GM12878 (cell line): Measurements from ENCODE around the gene RORC. TPM values are rescaled to one million over a fixed set of nuclear protein-coding genes. Genes with fewer than 3 reads are reported as not detected.

ENCODE experiments used
- ATAC-seq: fragments of 200-7000 bp; cut with Tn5 transposase; 3 replicates; pipeline ENCODE4 v1.9.1; 2020; ENCODE audit warnings: mild to moderate bottlenecking, moderate library complexity
- BruUV-seq: library from RNA; stranded (reverse); fragments of 400-500 nt; replicated peaks from 2 replicates; lab custom pipeline; 2021; lab: Mats Ljungman, UMichigan
- CTCF ChIA-PET: fragments of 300-600 bp; sonication (Branson Sonifier 250); formaldehyde crosslinking; extraction: SDS; loops from one replicate; lab custom pipeline; 2021; ENCODE audit warnings: inconsistent platforms; lab: Yijun Ruan, JAX
- POLR2A ChIA-PET: fragments of 350-600 bp; formaldehyde crosslinking; extraction: SDS; loops from one replicate; lab custom pipeline; 2021; ENCODE audit warnings: inconsistent platforms; lab: Charles Lee
- RAD21 ChIA-PET: fragments of 300-600 bp; sonication (Branson Sonifier 250); formaldehyde crosslinking; loops from one replicate; lab custom pipeline; 2023; ENCODE audit warnings: antibody characterized with exemption; ENCODE audit not compliant: unreplicated experiment; lab: Charles Lee
- SMC1A ChIA-PET: fragments of 300-600 bp; sonication (Branson Sonifier 250); formaldehyde crosslinking; loops from one replicate; lab custom pipeline; 2023; ENCODE audit not compliant: unreplicated experiment, uncharacterized antibody; lab: Charles Lee
- DNase-seq: peaks from one replicate; pipeline ENCODE4 v3.0.0-alpha.2; 2011; ENCODE audit warnings: low read depth, low spot score
- FAIRE-seq: peaks from 3 replicates; lab custom pipeline; 2011; peaks lifted over from hg19 to GRCh38; lab: Jason Lieb, UNC
- H2AFZ ChIP-seq: 2 replicates; pipeline ENCODE4 v1.6.0; 2011; ENCODE audit warnings: low read depth, low read length, control low read depth; ENCODE audit not compliant: control insufficient read depth
- H3K27ac ChIP-seq: 2 replicates; pipeline ENCODE4 v1.5.1; 2011; ENCODE audit warnings: control low read depth; ENCODE audit not compliant: control insufficient read depth, insufficient read depth
- H3K27me3 ChIP-seq, 2 experiments: replicated peaks in 1 of 2; 2 replicates each; pipeline versions ENCODE4 v1.6.0 to v1.6.1; 2011; ENCODE audit warnings: low read length in 1 of 2; ENCODE audit not compliant: control insufficient read depth in 2 of 2, insufficient read depth in 2 of 2
- H3K36me3 ChIP-seq, 2 experiments: 2 replicates each; pipeline ENCODE4 v1.5.1; 2011; ENCODE audit warnings: low read length in 1 of 2; ENCODE audit not compliant: control insufficient read depth in 2 of 2, insufficient read depth in 2 of 2
- H3K4me1 ChIP-seq: 2 replicates; pipeline ENCODE4 v1.6.1; 2011; ENCODE audit warnings: mild to moderate bottlenecking, low read length, moderate library complexity, mixed read lengths; ENCODE audit not compliant: control insufficient read depth, insufficient read depth
- H3K4me2 ChIP-seq: 2 replicates; pipeline ENCODE4 v1.6.0; 2011; ENCODE audit warnings: control low read depth; ENCODE audit not compliant: control insufficient read depth, insufficient read depth
- H3K4me3 ChIP-seq: fragments of 200-600 bp; sonication (generic); 2 replicates; pipeline ENCODE4 v1.5.1; 2016
- H3K79me2 ChIP-seq: 2 replicates; pipeline ENCODE4 v1.6.0; 2011; ENCODE audit warnings: low read length; ENCODE audit not compliant: control insufficient read depth, insufficient read depth
- H3K9ac ChIP-seq: 2 replicates; pipeline ENCODE4 v1.8.0; 2011; ENCODE audit warnings: low read length, control low read depth, mixed read lengths; ENCODE audit not compliant: control insufficient read depth, insufficient read depth
- H3K9me3 ChIP-seq: replicated peaks from 3 replicates; pipeline ENCODE4 v1.5.1; 2011; ENCODE audit warnings: mild to moderate bottlenecking, low read length; ENCODE audit not compliant: control insufficient read depth, insufficient read depth
- H4K20me1 ChIP-seq: 2 replicates; pipeline ENCODE4 v1.6.0; 2011; ENCODE audit not compliant: control insufficient read depth, insufficient read depth
- KDM1A ChIP-seq: fragments of 200-600 bp; sonication (generic); IDR thresholded peaks from 2 replicates; pipeline ENCODE4 v1.6.1; 2016; ENCODE audit warnings: borderline replicate concordance
- POLR2AphosphoS2 ChIP-seq: IDR thresholded peaks from 2 replicates; pipeline ENCODE4 v1.6.1; 2011; ENCODE audit warnings: low read depth, mild to moderate bottlenecking, low read length, improper control_type of control experiment, moderate library complexity
- SIX5 ChIP-seq: IDR thresholded peaks from 2 replicates; pipeline ENCODE4 v1.6.1; 2011; ENCODE audit warnings: mild to moderate bottlenecking, low read depth, low read length, moderate library complexity; ENCODE audit not compliant: severe bottlenecking
- SMC3 ChIP-seq: IDR thresholded peaks from 2 replicates; pipeline ENCODE4 v1.6.1; 2011; ENCODE audit warnings: low read length, improper control_type of control experiment, borderline replicate concordance
- STAT1 ChIP-seq: fragments of 450-650 bp; conservative IDR thresholded peaks from 2 replicates; pipeline ENCODE4 v1.6.1; 2014; ENCODE audit warnings: antibody characterized with exemption, mild to moderate bottlenecking
- TCF12 ChIP-seq: IDR thresholded peaks from 2 replicates; pipeline ENCODE4 v1.6.1; 2011; ENCODE audit warnings: low read depth, mild to moderate bottlenecking, low read length
- ZNF217 ChIP-seq: fragments of 450-650 bp; IDR thresholded peaks from 2 replicates; pipeline ENCODE4 v1.6.1; 2017; ENCODE audit warnings: antibody characterized with exemption, mild to moderate bottlenecking
- ZNF24 ChIP-seq: fragments of 450-650 bp; IDR thresholded peaks from 2 replicates; pipeline ENCODE4 v1.6.1; 2017; ENCODE audit warnings: antibody characterized with exemption, mild to moderate bottlenecking
- ZNF622 ChIP-seq: fragments of 450-650 bp; IDR thresholded peaks from 2 replicates; pipeline ENCODE4 v1.6.1; 2017; ENCODE audit warnings: mild to moderate bottlenecking, inconsistent platforms
- WGBS: methylation state at CpG from one replicate; pipeline ENCODE4 v1.1.6; 2016; ENCODE audit warnings: low lambda C conversion rate; ENCODE audit not compliant: insufficient replicate concordance, insufficient coverage; ENCODE audit errors: missing lambda C conversion rate; 5-methylcytosine and 5-hydroxymethylcytosine counted together
- in situ Hi-C: fragments of 300-500 bp; cut with MboI; formaldehyde crosslinking; loops from 9 replicates; pipeline ENCODE4 v1.14.3; 2018; ENCODE audit warnings: mixed read lengths
- intact Hi-C: fragments of 100-400 bp; cut with micrococcal nuclease; formaldehyde crosslinking; loops from one replicate; pipeline ENCODE4 v1.14.2; 2022; ENCODE audit not compliant: unreplicated experiment
- polyA plus RNA-seq, 11 experiments: library from polyadenylated mRNA; depleted of rRNA in 4 of 11; unstranded in 6 of 11; stranded (reverse) in 5 of 11; fragments of >200 nt; fragmentation: Nextera tagmentation in 4 of 11; fragmentation: Illumina TruSeq in 1 of 11; extraction: Ambion mirVana in 4 of 11; extraction: Trizol in 1 of 11; gene quantifications; 1 replicate in 1 of 11; 2 replicates in 10 of 11; pipeline versions ENCODE4 v1.2.1 to v1.2.3, GENCODE V29; 2011 to 2016; ENCODE audit warnings: inconsistent platforms in 2 of 11, missing spikeins in 2 of 11, low read depth in 1 of 11
- total RNA-seq, 4 experiments: library from RNA; depleted of rRNA in 3 of 4; stranded (reverse); fragments of >200 nt in 3 of 4; fragmentation: Illumina TruSeq in 1 of 4; extraction: Trizol in 1 of 4; gene quantifications; 2 replicates each; pipeline versions ENCODE4 v1.2.1 to v1.2.3, GENCODE V29; 2013 to 2021
- TF ChIP-seq, protein P1 (sequence below): IDR thresholded peaks from 2 replicates; pipeline ENCODE4 v1.6.1; 2012; ENCODE audit warnings: low read length, inconsistent platforms
- TF ChIP-seq, protein P2 (sequence below): IDR thresholded peaks from 2 replicates; pipeline ENCODE4 v1.6.1; 2012; ENCODE audit warnings: mild to moderate bottlenecking, low read depth, low read length
- TF ChIP-seq, protein P3 (sequence below): fragments of 450-650 bp; IDR thresholded peaks from 2 replicates; pipeline ENCODE4 v1.6.1; 2016; ENCODE audit warnings: mild to moderate bottlenecking, moderate library complexity, borderline replicate concordance
- TF ChIP-seq, protein P4 (sequence below): IDR thresholded peaks from 2 replicates; pipeline ENCODE4 v1.6.1; 2012; ENCODE audit warnings: low read depth, low read length, improper control_type of control experiment

Gene RORC
- total and polyA plus RNA-seq, 10 of the 15 experiments (the other 5 are each of a cell fraction or from before 2014, with no cell fraction given), result not detected

DNA sequence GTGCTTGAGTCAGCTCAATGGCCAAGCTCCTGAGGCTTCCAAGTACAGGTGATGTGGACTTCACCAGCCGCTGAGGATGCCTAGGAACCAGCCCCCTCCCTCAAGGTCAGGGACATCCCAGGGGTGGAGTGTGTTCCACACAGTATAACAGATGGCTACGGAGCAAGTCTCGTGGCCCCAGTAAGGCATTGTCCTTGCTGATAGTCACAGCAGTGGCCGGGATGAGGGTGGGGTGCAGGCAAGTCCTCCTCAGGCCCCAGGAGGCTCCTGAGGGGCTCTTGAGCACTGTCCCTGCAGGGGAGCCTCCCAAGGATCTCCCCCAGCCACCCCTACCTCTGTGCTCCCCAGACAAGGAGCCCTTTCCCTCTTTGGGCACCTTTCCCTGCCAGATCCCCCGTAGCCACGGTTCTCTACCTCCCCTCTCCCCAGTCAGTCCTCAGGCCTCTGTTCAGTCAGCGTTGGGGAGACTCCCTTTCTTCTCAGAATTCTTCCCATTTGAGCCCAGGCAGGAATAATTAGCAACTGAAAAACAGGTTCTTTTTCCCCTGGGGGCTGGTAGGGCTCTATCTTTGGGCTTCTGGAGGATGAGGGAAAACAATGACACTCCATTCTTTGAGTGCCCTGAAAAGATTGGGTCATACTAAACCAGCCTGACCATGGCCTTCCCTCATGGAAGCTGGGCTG lies 29.0 kb upstream of the RORC start:
- DNase-seq, result no peak
- H3K9me3 ChIP-seq, result no peaks in the 10 kb centered on the region
- H3K4me1 ChIP-seq, result peaks cover 9% of the 10 kb centered on the region
- no peak overlapping the region for H3K27ac ChIP-seq
- no peak overlapping the region for H3K9ac ChIP-seq
- no peaks in the 10 kb centered on the region for H3K36me3 ChIP-seq
- no peak overlapping the region for H3K4me3 ChIP-seq
- no peaks in the 10 kb centered on the region for H3K79me2 ChIP-seq
- no peak; the same call in 2 of the 3 replicates for ATAC-seq
- in situ Hi-C loops, result no loop called here
- FAIRE-seq, result no peak
- CTCF ChIA-PET, result interaction anchor here (1.2 kb wide), 1 partner anchor 21 kb away, joined by 6 read pairs; no protein-coding TSS in a partner anchor
- SMC1A ChIA-PET, result interaction anchor here (2.3 kb wide), 1 partner anchor 20 kb away, joined by 6 read pairs; the partner anchor contains the start of gene C2CD4D
- RAD21 ChIA-PET, result interaction anchor here (0.9 to 2.7 kb wide), 4 partner anchors 11 to 141 kb away, joined by 4 to 10 read pairs (median 6); partner anchors contain the start of gene C2CD4D
- WGBS, result 17% methylated on average over 5 of the region's 7 CpGs
- no peak overlapping the region for H2AFZ ChIP-seq
- intact Hi-C loops, result no loop called here
- POLR2A ChIA-PET, result interaction anchor here (1.2 kb wide), 1 partner anchor 21 kb away, joined by 9 read pairs; the partner anchor contains the start of gene C2CD4D
- no peaks in the 10 kb centered on the region for H4K20me1 ChIP-seq
- BruUV-seq, result no TSS peak
- H3K4me2 ChIP-seq, result no peak overlapping the region
- H3K27me3 ChIP-seq, result peaks cover 0 to 3% of the 10 kb centered on the region in 2 experiments; a peak in 2 of 4 replicates
- TF ChIP-seq, protein P1, sequence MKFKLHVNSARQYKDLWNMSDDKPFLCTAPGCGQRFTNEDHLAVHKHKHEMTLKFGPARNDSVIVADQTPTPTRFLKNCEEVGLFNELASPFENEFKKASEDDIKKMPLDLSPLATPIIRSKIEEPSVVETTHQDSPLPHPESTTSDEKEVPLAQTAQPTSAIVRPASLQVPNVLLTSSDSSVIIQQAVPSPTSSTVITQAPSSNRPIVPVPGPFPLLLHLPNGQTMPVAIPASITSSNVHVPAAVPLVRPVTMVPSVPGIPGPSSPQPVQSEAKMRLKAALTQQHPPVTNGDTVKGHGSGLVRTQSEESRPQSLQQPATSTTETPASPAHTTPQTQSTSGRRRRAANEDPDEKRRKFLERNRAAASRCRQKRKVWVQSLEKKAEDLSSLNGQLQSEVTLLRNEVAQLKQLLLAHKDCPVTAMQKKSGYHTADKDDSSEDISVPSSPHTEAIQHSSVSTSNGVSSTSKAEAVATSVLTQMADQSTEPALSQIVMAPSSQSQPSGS, result no peak
- no peak for TF ChIP-seq ZNF24
- no peak for TF ChIP-seq ZNF622
- TF ChIP-seq STAT1, result no peak
- no peak for TF ChIP-seq ZNF217
- TF ChIP-seq, protein P2, sequence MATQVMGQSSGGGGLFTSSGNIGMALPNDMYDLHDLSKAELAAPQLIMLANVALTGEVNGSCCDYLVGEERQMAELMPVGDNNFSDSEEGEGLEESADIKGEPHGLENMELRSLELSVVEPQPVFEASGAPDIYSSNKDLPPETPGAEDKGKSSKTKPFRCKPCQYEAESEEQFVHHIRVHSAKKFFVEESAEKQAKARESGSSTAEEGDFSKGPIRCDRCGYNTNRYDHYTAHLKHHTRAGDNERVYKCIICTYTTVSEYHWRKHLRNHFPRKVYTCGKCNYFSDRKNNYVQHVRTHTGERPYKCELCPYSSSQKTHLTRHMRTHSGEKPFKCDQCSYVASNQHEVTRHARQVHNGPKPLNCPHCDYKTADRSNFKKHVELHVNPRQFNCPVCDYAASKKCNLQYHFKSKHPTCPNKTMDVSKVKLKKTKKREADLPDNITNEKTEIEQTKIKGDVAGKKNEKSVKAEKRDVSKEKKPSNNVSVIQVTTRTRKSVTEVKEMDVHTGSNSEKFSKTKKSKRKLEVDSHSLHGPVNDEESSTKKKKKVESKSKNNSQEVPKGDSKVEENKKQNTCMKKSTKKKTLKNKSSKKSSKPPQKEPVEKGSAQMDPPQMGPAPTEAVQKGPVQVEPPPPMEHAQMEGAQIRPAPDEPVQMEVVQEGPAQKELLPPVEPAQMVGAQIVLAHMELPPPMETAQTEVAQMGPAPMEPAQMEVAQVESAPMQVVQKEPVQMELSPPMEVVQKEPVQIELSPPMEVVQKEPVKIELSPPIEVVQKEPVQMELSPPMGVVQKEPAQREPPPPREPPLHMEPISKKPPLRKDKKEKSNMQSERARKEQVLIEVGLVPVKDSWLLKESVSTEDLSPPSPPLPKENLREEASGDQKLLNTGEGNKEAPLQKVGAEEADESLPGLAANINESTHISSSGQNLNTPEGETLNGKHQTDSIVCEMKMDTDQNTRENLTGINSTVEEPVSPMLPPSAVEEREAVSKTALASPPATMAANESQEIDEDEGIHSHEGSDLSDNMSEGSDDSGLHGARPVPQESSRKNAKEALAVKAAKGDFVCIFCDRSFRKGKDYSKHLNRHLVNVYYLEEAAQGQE, result no peak
- no peak for TF ChIP-seq TCF12
- TF ChIP-seq, protein P3, sequence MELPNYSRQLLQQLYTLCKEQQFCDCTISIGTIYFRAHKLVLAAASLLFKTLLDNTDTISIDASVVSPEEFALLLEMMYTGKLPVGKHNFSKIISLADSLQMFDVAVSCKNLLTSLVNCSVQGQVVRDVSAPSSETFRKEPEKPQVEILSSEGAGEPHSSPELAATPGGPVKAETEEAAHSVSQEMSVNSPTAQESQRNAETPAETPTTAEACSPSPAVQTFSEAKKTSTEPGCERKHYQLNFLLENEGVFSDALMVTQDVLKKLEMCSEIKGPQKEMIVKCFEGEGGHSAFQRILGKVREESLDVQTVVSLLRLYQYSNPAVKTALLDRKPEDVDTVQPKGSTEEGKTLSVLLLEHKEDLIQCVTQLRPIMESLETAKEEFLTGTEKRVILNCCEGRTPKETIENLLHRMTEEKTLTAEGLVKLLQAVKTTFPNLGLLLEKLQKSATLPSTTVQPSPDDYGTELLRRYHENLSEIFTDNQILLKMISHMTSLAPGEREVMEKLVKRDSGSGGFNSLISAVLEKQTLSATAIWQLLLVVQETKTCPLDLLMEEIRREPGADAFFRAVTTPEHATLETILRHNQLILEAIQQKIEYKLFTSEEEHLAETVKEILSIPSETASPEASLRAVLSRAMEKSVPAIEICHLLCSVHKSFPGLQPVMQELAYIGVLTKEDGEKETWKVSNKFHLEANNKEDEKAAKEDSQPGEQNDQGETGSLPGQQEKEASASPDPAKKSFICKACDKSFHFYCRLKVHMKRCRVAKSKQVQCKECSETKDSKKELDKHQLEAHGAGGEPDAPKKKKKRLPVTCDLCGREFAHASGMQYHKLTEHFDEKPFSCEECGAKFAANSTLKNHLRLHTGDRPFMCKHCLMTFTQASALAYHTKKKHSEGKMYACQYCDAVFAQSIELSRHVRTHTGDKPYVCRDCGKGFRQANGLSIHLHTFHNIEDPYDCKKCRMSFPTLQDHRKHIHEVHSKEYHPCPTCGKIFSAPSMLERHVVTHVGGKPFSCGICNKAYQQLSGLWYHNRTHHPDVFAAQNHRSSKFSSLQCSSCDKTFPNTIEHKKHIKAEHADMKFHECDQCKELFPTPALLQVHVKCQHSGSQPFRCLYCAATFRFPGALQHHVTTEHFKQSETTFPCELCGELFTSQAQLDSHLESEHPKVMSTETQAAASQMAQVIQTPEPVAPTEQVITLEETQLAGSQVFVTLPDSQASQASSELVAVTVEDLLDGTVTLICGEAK, result no peak
- TF ChIP-seq, protein P4, sequence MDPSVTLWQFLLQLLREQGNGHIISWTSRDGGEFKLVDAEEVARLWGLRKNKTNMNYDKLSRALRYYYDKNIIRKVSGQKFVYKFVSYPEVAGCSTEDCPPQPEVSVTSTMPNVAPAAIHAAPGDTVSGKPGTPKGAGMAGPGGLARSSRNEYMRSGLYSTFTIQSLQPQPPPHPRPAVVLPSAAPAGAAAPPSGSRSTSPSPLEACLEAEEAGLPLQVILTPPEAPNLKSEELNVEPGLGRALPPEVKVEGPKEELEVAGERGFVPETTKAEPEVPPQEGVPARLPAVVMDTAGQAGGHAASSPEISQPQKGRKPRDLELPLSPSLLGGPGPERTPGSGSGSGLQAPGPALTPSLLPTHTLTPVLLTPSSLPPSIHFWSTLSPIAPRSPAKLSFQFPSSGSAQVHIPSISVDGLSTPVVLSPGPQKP, result no peak
- TF ChIP-seq KDM1A, result no peak
- TF ChIP-seq POLR2AphosphoS2, result no peak
- no peak for TF ChIP-seq SMC3
- TF ChIP-seq SIX5, result no peak
